NCI-H1092 treated with DMSO at 0.1 percent for 48 hours (cell line): ENCODE results near the gene OTUD4.

Source experiments
- DNase-seq: peaks from one replicate; lab custom pipeline; 2025; lab: John Stamatoyannopoulos, UW

Gene OTUD4

DNA sequence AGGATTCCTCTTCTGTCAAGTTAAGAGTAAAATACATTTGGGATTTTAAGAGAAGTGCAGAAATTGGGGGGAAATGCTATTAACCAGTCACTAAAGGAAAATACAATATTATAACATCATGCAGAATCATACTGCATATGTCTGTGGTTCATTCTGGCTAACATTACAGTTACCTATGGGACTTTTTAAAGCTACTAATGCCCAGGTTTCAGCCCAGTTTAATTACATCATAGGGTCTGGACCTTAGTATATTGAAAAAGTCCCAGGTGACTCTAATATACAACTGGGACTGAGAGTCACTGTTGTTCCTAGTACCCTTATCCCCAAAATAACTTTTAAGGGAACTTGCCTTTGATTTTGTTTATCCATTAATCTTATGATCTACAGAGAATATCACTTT lies 72.3 kb downstream of the OTUD4 start:
- DNase-seq = no peak

DNA sequence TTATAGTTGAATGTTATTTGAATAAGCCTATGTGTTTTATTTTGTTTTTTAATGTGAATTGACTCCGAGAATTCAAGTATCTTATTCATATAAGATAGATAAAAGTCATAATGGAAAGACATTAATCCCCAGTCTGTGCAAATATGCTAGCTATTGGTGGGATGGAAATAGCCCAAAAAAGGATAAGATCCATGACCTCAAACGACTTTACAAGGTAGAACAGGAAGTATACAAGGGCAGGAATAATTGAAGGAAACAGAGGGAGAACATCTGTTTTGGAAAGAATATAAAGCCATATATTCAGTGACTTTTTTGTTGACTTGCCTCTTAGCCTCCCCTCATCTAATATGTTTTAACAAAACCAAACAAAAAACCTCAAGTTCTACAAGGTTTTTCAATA lies 73.3 kb downstream of the OTUD4 start:
- DNase-seq = no peak

DNA sequence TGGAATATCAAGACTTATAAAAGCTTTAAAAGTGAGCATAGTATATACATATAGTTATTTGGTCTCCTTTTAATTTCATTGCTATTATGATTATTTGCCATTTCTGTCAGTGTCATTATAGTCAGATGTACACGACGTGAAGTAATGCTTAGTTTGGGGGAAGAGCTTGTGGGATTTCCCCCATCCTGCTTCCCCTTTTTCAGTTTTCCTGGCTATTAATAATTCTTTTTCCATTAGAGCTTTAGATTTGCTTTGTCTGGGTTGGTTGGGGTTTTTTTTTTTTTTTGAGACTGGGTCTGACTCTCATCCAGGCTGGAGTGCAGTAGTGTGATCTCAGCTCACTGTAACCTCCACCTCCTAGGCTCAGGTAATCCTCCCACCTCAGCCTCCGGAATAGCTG lies 76.9 kb downstream of the OTUD4 start:
- DNase-seq = no peak

DNA sequence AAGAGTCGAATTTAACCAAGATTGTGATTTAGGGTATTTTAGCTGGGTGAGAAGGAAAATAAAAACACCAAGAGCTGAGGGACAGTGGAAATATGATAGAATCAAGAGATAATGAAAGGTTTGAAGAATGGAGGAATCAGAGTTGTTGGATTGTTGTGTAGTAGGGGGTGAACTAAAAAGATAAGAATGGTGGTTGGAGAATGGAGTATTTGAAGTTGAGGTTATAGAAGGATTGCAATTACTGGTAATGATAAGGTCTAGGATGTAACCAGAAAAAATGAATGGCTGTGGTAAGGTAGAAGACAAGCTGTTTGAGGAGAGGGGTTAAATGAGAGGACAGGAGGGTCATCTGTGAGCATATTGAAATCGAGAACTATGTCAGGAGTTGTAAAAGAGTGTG lies 77.8 kb downstream of the OTUD4 start:
- DNase-seq = no peak

DNA sequence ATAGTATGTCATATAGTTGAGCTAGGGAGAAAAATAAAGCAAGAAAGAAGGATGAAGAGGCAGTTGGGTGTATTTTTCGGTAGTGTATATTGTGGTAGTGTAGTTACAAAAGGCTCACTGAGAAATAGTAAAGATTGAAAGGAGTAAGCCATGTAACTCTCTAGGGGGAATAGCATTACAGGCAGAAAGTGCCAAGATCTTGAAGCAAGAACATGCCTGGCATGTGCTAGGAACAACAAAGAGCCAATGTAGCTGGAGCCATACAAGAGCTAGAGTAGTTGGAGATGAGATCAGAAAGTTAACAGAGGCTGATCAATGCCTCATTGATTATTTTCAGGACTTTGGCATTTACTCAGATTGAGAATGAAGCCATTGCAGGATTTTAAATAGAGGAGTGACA lies 79.3 kb downstream of the OTUD4 start:
- no peak for DNase-seq

DNA sequence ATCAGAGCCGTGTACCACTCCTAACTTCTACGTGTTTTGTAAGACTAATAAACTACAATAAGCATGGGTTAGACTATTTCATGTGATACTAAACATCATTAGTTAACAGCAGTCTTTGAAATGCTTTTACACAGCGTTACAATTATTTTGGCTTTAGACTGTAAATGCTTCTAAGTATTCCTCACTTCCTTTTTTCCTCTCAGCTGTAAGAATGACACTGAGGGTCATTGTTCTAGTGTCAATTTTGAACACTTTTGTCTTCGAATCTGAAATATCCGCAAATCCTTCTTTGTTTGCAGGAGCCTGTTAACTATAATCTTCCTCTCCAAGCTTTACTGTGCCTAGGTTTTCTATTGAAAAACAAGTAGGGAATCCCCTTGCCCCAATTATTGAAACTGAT lies 80.7 kb downstream of the OTUD4 start:
- DNase-seq = no peak

DNA sequence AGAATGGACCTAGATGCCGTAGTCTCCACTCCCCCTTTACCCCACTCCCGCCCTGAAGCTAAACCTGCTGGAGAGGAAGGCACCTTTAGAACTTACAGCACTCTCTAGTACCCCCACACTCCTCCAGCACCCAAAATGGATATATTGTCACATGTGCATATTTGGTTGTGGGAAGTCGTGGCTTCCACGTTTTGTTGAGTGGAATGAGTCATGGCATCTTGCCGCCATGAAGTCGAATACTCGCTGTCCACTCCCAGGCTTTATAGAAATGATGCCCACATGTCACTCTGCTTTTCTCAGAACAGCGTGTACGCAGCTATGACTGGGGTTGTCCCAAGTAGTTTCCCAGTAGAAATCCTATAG lies 81.7 kb downstream of the OTUD4 start:
- peak; percentile 18 for DNase-seq

DNA sequence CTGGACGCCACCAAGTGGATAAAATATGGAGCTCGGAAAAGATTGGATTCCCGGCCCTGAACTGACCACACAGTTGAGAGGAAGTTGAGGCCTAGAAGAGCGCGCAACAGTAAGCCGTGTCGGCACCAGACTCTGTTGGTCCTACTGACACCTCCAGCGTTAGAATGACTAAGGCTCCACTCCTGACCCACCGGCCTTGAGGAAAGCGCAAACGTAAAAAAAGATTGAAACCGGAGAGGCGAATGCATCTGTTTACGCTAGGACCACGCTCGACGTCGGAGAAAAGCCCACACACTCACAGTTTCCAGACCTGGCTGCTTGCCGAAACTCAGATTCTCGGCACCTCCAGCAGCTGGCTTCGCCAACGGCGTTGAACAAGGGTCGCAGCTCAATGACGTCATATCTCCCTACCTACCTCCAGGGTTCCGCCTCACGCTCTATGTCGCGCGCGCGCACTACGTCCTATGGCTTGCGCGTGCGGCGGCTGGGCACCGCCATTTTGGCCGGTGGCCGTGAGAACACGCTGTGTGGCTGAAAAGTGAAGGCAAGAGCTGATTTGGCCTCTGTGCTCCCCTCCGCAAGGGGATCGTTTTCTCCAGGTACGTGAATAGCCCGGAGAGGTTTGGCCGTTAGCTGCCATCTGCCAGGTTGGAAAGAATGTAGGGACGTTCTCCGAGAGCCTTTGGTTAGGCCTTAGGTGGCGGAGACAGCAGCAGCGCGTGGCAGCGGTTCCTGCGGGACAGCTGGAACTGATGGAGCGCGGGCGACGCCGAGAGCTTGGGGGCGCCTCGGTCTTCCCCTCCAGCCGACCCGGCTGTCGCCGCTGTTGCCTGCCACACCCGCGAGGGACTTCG lies 82.3 kb downstream of the OTUD4 start, which contains the start of the genes ABCE1 and ANAPC10:
Gene ABCE1, plus strand, starts transcription at position 491 of the 854 bp plus-strand sequence. CDS start 6,102 bp downstream, outside the sequence.
Gene ANAPC10, minus strand, starts transcription at position 376 of the 854 bp plus-strand sequence. CDS start 2,097 bp downstream, outside the sequence.
- peak; percentile 98 for DNase-seq

DNA sequence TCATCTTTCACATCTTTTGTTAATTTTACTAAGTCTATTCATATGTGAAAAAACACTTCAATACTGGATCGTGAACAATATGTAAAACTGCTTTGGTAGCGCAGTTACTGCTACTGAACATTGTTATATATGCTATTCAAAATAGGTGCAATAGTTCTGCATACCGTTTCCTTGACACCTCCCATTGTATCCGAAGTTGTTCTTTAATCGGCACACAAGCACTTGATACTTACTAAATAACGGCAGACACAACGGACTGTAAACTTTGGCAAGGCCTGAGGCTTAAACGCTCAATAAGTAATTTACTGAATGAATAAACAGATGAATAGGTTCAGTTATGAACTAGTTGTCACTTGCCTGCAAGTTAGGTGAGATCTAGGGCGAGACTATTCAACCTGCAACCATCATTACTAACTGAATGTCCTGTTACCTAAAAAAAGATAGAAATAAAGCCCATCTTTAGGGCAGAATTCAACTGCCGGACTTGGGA lies 83.0 kb downstream of the OTUD4 start:
- DNase-seq = no peak

DNA sequence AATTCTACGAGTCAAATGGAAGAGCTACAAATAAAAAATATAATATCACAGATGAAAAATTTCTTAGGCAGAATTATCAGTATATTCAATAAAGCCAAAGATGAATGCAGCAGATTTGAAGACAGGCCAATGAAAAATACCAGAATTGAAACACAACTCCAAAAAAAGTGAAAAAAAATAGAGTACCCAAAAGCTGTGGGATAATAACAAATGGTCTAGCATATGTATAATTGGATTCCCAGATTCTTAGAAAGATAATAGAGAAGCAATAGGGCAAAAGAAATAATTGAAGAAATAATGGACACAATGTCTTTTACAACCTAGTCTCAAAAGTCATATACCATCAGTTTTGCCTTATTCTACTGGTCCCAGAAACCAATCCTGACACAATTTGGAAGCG lies 86.8 kb downstream of the OTUD4 start:
- no peak for DNase-seq

DNA sequence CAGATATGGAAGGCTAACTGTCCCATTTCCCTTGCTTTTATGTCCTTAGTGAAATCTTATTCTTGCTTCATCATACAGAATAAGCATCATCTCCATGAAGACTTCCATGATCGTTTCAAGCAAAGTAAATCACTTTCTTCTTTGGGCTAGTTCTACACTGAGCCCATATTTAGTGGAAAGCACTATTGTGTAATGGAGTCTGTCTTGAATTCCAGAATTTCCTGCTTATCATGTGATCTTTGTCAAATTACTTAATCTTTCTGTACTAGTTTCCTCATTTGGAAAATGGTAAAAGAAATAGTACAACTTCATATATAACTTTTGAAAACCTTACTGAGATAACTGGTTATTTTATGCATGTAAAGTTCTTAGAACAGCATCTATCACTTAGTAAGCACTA lies 90.0 kb downstream of the OTUD4 start:
- DNase-seq = no peak

DNA sequence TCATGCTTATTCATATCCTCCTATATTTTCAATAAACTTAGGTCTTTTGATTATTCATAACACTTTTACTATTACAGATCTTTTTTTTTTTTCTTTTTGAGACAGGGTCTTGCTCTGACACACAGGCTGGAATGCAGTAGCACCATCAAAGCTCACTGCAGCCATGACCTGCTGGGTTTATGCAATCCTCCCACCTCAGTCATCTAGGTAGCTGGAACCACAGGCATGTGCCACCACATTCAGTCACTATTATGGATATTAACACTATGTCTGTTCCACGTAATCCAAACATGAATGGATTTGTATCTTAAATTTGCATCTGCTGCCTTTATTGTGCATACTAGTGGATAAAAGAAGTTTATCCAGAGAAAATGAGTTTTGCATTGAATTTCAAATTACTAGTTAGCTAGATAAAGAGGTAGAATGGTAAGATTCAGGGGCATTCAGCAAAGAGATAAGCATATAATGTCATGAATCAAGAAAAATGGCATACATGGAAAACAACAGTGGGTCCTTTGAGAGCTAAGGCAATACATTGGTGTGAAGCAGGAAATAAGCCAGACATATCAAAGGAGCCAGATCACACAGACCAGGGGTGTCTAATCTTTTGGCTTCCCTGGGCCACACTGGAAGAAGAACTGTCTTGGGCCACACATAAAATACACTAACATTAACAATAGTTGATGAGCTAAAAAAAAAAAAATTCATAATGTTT lies 96.3 kb downstream of the OTUD4 start:
- no peak for DNase-seq
